ENCODE results near the gene MIDN.

- TF ChIP-seq EZH2 (IDR thresholded peaks at IDR 0.05; ENCODE audit: insufficient read depth, poor library complexity, severe bottlenecking) (no peak), EZH2phosphoT487 (IDR thresholded peaks at IDR 0.05; ENCODE audit: insufficient read depth, low read depth) (no peak)
These were observed 7.1 kb downstream of the MIDN start for GRCh38 chr19:1255186-1256161.

Measured in GM23248 (cell line).